Activated effector memory CD4-positive, alpha-beta T cell treated with anti-CD3 and anti-CD28 coated beads, Interleukin-2, amount 50 U/mL, for 16 hours (primary cell): Measurements from ENCODE around the gene RAI1.

Experiments
- DNase-seq: peaks from one replicate; pipeline ENCODE4 v3.0.0-alpha.2; 2020

RAI1 gene

DNA sequence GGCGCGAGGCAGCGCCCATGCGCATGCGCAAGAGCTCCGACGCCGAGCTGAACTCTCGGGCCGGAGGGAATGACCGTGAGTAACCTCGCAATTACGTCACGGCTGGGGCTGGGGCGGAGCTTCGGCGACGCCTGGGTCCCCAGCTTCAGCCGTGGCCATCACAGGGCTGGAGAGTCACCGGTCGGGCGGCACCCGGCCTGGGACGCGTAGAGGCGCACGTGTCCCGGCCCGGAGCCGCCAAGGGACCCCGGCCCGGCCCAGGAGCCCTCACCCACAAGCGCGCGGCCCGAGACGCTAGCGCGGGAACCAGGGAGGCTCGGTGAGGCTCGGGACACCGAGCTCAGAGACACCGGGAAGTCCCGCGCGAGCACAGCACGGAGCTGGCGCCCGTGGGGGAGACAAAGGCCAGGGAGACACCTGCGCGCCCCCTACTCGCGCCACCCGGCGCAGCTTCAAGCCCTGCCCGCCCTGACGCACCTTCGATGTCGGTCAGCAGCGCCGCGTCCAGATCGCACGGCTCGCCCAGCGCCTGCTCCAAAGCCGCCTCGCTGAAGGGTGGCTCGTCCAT is 155.1 kb downstream of the RAI1 start:
- peak; percentile 98 for DNase-seq

DNA sequence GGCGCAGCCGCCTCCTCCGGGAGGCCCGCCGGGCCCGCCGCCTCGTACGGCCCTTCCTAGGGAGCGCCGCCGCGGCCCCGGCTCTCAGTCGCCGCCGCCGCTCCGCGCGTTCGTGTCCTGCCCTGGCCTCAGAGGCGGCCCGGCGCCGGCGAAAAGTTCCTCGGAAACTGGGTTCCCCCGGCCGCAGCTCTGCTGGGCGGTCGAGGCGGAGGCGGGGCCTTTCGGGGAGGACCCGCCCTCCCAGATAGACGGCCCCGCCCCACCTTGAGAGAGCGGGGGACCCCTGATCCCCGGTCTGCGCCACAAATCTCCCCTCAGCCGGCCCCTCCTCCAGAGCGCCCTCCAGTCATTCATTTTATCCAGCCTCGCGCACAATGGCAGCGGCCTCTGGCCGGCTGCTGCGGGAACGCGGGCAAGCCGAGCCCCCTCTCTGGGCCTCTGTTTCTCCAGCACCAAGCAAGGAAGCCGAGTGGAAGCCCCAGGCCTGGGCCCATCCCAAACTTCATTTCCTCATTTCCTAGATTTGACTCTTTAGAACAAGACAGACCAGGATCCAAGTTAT is 155.6 kb downstream of the RAI1 start, which contains the start of gene SREBF1:
SREBF1 (minus strand) TSS at position 169 of the 562 bp plus-strand sequence. CDS start 169 bp downstream, outside the sequence.
- DNase-seq, result peak; percentile 85

DNA sequence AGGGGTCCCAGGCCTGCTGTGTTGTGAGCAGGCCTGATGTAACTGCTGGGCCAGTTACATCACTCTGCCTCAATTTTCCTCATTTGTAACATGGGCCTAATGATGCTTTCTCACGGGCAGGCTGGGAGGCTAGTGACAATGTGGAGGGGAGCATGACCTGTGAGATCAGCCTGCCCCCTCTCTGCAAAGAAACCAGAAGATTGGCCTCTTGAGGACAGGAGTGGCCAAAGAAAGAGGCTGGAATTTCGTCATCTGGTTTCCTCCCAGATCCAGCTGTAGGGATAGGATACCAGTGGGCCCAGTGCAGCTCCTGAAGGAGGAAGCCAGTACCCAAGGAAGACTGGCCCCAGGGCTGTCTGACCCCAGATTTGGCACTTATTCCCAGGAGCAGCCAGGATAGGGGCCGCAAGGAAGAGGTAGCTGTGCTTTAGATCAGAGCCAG is 156.1 kb downstream of the RAI1 start:
- DNase-seq, result no peak

DNA sequence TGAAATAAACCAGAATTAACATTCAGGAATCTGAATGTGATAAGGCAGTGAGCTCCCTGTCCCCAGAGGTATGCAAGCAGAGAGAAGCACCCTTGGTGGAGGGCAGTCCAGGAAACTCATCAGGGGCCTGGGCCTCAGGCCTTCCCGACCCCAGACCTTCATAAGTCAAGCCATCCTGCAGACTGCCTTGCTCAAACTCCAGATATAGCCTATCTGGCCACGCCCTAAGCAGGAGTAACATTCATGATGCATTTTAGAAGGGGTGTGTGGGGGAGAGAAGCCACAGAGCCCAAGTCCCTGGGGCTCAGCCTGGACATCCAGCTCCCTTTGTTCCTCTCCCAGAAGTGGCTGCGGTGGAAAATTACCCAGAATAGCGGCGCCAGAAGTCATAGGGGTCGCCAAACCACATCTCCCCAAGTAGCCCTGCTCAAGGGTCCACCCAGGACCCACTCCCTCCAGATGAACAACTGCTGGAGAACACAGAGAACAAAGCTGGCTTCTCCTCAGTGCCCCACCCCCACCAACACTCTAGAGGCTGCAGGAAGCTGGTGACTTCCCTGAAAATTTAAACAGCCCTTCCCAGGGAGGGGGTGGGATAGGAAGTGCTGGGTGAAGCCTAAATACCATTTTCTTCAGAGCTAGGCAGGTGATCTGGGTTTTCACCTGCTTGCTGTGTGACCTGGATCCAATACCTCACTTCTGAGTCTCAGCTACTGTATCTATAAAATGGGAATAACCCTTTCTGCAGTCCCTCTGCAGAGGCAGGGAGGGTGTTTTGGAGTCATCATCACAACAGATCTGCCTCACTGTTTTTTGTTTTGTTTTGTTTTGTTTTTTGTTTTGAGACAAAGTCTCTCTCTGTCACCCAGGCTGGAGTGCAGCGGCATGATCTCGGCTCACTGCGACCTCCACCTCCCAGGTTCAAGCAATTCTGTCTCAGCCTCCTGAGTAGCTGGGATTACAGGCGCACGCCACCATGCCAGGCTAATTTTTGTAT is 157.0 kb downstream of the RAI1 start:
- DNase-seq, result no peak

DNA sequence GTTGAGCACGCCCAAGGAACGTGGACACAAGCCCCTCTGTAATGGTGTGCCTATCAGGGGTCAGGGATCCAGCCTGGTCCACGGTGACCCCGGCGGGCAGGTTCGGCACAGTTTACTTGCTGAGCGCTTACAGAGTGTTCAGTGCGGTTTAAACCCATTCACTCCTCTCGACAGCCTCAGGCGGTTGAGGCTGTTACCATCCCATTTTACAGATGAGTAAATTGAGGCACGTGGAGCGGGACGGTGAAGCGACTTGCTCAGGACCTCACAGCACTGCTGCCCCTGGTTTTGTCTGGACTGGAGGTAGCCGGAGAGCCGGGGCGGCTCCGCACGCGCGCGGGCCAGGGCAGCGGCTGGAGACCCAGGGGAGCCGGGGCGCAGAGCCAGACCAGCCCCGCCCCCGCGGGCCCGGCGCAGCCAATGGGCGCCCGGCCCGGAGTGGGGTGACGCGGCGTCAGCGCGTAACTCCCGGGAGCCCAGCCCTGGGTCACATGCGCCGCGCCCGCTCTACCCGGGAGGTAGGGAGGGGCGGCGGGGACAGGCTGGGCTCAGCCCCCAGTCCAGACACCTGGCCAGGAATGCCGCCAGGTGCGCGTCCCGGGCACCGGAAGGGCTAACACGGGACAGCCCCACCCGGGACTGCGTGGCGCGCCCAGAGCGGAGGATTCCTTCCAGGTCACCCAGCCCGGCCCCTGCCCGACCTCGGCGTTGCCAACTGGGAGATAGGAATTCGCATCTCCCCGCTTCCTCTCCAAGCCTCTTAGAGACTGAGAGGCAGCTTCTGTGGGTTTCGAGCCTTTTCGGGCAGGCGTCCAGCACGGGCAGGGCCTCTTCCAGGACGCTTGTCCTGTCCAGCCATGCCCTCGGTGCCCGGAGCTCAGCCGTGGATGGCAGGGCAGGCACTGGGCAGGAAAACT is 158.8 kb downstream of the RAI1 start:
- peak; percentile 93 for DNase-seq

DNA sequence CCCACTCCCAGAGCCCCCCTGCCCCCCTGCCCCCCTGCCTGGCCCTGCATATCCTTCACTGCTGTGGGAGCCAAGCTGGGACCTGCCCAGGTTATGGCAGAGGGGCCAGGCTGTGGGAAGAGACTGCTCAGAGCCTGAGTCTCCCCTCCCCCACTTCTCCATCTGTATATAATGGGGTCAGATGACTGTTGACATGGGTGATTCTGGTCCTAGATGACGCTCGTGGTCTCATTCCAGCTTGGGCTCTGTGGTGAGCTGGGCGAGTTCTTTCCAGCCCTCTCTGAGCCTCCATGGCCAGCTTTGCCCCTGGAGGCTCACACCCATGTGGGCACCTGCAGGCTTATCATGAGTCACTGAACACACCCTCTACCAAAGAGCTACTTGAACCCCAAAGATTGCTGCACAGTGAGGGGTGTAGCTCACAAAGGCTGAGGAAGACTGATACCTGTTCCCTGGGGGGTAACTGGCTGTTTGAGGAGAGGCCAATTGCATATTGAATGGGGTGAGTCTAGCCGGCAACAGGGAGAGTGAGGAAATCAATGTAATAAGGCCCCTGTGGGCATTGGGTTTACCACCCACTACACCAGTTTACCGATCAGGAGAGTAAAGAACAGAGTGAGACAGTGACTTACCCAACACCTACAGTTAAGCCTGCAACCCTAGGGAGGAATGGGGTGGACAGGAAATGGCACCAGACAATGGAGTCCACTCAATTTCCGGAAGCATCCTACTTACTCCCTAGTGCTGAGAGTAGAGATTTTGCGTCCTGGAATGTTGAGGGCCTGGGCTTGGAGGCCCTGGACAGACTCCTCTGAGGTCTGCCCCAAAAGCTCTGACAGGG is 159.7 kb downstream of the RAI1 start:
- DNase-seq, result no peak

DNA sequence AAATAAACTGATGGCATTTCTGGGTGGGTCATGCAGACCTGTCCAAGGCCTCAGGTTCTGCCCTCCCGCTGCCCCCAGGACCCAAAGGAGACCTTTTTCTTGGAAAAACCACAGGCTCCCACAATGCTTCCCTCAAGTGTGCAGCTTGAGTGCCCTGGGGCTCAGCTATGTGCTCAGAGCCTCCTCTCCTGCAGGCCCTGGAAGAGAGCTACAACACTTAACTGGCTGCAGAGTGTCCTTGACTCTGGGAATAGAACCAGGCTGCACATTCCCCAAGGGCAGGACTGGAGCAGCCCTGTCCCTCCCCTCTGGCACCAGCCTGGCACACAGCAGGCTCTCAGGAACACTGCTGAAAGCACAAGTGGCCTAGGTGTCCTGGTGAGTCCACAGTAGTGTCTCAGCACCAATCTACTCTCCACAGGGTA is 160.4 kb downstream of the RAI1 start:
- no peak for DNase-seq

DNA sequence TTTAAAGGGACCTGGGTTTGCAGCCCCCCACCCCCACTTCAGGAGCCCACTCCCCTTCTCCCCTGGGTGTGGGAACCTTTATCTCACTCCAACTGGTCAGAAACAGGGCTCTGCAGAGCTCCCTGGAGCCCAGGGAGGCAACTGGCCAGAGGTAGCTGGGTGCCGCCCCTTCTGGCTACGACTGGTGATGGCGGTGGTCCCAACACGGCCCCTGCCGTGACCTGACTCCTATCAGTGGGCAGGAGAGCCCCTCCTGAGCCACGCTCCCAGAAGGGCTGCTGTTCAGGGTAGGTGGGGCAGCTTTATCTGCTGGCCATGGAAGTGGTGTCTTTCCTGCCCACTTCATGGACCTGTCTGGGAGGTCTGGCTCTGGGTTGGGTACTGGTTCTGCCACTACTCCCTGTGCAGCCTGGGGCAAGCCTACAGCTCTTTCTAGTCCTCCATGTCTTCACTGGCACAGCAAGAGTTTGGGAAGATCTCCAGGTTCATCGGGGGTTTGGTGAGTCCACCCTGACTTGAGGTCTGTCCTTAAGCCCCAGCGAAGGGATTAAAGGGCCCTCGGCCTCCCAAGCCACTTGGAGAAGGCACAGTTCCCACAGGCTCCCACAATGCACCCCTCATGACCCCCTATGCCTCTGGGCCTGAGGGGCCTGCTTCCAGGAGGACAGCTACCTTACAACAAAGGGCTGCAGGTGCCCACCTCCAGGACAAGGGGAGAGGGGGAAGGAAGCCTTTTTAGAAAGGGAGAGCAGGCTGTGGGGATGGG is 161.0 kb downstream of the RAI1 start:
- DNase-seq, result no peak

DNA sequence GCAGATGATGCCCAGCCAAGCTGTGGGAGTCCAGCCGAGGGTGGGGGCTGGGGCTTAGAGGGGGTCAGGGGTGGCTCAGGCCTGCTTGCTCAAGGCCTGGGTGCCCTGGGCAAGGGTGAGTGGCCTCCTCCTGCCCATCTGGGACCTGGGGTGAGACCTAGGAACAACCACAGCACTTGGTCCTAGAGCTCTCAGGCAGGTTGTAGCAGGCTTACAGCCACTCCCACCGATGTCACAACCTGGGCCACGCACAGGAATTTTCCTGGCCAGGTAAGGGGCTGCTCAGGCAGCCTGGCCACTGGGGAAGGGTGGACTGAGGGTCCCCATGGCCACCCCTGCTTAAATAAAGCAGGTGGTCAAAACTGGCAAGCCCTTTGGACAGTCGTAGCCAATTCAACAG is 161.8 kb downstream of the RAI1 start:
- no peak for DNase-seq

DNA sequence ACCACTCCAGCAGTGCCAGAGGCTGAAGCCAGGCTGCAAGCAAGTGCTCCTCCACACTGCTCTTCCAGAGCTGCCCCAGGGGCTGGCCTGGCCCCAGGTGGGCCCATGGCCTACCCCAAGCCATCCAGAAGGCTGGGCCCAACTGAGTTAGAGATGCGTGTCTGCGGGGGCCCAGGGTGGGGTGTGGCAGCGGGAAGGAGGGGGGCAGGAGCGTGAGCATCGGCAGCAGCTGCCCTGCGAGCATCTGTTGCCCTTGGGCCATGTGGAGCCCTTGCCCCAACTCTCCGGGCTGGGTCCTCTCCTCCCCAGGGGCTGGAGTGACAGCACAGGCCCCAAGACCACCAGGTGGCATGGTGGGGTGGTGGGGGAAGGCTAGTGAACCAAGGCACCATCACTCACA is 162.8 kb downstream of the RAI1 start:
- DNase-seq, result no peak

DNA sequence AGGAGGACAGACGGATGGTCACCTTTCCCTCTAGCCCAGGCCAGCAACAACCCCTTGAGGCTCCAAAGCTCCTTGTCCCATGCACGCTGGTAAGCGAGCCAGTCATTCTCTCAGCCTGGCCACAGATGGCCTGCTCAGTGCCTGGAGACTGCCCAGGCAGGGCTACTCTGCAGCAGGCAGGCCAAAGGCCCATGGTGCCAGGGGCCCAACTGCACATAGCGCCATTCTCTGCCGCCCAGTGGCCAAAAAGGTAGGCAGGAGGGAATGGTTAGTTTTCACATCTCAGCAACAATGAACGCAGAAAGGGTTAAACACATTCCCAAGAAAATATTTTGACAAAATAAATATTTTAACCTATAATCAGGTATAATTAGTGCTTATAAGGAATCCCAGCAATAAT is 163.2 kb downstream of the RAI1 start:
- no peak for DNase-seq

DNA sequence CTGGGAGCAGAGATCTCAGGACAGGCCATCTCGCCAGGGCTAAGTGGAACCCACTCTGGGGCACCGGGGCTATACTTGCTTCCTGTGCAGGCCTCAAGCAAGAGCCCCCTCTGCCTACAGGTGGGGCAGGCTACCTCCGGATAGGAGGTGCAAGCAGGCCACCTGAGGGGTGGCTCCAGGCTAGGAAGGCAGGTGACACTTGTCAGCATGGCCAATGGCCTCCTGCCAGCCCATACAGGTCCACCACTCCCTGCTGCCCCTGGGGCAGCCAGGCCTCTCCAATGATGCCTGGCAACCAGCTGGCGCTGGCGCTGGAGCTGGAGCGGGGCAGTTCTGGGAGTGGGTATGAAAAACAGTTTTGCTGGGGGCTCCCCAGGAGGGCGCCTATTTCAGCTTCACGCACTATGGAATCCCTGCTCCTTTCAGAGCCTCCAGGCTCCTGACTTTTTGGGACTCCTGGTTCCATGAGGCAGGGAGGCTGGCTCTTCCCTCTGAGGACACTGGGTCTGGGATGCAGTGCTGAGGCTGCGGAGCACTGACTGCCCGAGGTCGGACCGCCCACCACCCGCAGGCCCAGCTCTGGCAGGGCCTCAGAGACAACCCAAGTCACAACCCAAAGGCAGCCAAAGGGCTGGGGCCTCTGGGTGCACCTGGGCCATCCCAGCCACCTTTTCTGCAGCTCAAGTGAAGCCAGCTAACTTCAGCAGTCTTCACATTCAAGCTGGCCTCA is 164.0 kb downstream of the RAI1 start:
- DNase-seq, result no peak

DNA sequence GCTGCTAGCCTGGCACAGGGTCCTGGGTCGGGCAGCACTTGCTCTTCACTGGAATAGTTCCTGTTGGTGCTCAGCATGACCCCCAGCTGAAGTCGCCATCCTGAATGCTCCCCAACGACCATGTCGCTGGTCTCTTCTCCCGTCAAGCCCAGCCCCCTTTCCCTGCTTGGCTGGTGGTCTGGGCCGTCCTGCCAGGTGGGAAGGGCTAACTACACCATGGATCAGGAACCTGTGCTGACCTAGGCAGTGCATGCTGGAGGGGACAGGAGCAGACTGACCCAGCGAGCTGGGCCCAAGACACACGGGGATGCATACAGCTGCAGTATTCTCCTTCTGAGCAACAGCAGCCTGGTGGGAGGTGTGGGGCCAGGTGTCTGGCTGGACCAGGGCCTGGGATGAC is 164.7 kb downstream of the RAI1 start:
- DNase-seq, result no peak

DNA sequence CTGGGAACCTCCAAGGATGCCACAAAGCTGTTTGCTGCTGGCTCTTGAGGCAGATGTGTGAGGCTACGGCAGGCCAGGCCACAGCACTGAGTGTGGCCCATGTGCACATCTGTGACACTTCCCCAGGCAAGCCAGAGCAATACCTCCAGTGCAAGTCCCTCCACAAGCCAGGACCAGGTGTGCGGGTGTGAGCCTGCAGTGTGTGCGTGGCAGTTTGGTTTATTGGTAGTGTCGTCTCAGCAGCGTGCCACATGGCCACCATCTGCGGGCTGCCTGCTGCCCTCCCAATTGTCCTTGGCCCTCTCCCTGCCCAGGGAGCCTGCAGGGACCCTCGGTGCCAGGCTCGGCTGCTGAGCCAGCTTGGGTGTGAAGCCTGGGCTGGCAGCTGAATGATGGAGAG is 165.4 kb downstream of the RAI1 start:
- no peak for DNase-seq

DNA sequence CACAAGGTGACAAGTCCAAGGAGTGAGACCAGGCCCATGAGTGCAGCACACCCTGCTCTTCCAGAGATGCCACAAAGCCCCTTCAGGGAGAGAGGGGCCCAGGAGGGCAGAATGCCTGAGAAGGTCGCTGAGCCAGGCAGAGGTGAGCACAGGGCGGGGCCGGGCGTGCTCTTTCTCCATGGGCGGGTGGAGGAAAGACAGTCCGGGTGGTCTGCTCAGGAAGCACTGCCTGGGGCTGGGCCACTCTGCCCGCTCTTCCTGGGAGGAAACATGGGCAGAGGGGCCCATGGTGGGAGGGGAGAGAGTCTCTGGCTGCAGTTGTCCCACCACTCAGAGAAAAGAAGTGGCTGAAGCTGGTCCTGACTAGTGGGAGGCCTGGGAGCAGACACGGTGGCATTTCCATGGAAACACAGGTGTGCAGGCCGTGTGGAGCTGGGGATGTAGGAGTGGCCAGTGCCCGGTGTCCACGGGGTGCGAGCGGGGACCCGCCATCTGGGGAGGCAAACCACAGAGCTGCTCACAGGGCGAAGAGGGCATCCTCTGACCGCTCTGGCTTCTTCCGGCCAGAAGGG is 165.9 kb downstream of the RAI1 start:
- no peak for DNase-seq

DNA sequence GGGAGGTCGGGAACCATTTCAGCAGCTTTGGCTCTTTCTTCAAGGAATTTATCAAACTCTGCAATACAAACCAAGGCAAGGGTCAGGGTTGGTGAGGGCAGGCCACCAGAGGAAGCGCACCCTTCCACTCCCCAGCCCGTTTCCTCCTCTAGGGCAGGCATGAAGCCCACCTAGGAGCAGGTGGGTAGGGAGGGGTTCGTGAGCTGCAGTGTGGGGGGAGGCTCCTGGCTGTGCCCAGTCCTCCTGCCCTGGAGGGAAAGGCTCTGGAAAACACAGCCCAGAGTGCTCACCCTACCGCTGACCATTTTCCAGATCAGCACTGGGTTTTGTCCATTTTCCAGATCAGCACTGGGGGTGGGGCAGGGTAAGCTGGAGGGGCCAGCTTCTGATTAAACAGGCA is 166.5 kb downstream of the RAI1 start:
- no peak for DNase-seq

DNA sequence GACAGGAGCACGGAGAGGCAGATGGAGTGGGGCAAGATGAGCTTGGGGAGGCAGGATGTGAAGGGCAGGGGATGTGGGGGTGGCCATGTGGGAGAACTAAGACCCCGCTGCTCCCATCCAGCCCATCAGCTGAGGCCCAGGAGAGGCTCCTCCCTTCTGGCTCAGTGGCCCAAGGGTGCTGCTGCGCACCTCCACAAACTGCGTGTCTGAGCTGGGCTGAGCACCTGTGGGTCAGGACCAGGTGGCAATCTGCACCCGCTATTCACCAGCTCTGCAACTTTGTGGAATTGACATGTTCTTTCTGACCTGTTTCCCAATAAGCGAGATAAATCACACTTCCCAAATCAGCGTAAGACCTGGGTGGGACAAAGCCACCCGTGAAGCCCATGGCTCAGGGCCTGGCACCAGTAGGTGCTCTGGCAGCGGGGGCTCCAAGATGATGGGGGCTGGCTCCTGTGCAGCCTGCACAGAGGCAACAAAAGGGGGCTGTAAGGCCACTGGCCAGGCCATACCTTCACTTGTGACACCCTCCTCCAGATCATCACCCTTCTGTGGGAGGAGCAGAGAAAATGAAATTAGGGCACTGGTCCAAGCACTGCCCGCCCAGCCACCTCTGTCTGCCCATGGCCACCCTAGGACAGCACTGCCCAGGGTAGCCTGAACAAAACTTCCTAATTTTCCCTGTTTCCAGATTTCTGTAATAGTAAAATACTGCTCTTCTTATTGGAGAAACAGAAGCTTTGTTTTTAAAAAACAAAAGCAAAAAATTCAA is 167.2 kb downstream of the RAI1 start:
- DNase-seq, result no peak

DNA sequence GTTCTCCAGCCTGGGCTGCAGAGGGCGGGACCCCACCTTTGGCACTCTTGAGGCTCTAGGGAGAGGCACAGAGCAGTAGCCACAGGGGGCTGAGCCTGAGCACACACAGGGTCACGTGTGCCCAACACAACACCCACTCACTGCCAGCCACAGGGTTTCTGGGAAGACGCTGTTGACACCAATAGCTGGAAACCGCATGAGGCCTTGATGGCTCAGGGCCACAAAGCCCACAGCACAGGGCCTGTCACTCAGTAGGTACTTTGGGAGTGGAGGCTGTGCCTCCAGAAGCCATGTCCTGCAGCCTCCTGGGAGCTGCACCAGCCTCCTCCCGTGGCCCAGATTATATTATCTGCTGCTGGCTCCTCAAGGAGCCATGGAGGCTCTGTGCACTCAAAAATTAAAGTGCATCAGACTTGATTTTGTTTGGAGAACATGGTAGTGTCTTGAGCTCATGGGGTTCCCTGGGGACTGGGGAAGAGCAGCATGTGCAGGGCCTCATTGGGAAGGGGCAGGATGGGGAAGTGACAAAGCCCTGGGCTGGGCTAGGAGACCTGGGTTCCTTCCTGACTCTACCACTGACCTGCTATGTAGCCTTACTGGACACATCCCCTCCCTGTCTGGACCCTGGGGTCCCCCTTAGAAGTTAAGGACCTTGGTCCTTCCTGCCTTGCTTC is 168.0 kb downstream of the RAI1 start:
- DNase-seq, result peak; percentile 93
